Thymus (tissue), 11 donors: Measurements from ENCODE around the gene BDH1. TPM values are rescaled to one million over a fixed set of nuclear protein-coding genes. Genes with fewer than 3 reads are reported as not detected.

Experiments used
- DNase-seq, 9 donors: peaks; one replicate each; pipeline ENCODE4 v3.0.0-alpha.2; 2013; ENCODE audit warnings: low spot score in 9 of 9, low read depth in 6 of 9, missing footprints in 1 of 9
- H3K27ac ChIP-seq, 2 donors: one replicate each; pipeline ENCODE4 v1.5.1; 2013; ENCODE audit warnings: control low read depth in 1 of 2, low read depth in 1 of 2, low read length in 1 of 2, mild to moderate bottlenecking in 1 of 2, moderate library complexity in 1 of 2
- H3K27me3 ChIP-seq, 2 donors: one replicate each; pipeline ENCODE4 v1.5.1; 2013; ENCODE audit warnings: low read length in 1 of 2; ENCODE audit not compliant: control insufficient read depth in 2 of 2, insufficient read depth in 1 of 2
- H3K36me3 ChIP-seq, 2 donors: one replicate each; pipeline ENCODE4 v1.5.1; 2013; ENCODE audit warnings: low read length in 1 of 2, mild to moderate bottlenecking in 1 of 2, moderate library complexity in 1 of 2; ENCODE audit not compliant: control insufficient read depth in 2 of 2, insufficient read depth in 2 of 2
- H3K4me1 ChIP-seq, 2 donors: one replicate each; pipeline ENCODE4 v1.5.1; 2013; ENCODE audit warnings: low read length in 2 of 2; ENCODE audit not compliant: control insufficient read depth in 2 of 2, insufficient read depth in 2 of 2
- H3K4me3 ChIP-seq, 2 donors: one replicate each; pipeline ENCODE4 v1.5.1; 2013; ENCODE audit warnings: low read length in 2 of 2, control low read depth in 1 of 2, mild to moderate bottlenecking in 1 of 2
- H3K9me3 ChIP-seq, 2 donors: one replicate each; pipeline ENCODE4 v1.5.1; 2013; ENCODE audit warnings: low read length in 1 of 2, mild to moderate bottlenecking in 1 of 2; ENCODE audit not compliant: control insufficient read depth in 2 of 2, insufficient read depth in 1 of 2
- WGBS: extraction: QIAGEN DNeasy Blood & Tissue Kit; methylation state at CpG from one replicate; pipeline ENCODE4 v1.1.7; 2013; 5-methylcytosine and 5-hydroxymethylcytosine counted together
- polyA plus RNA-seq: library from polyadenylated mRNA; stranded (reverse); fragments of 200-250 nt; gene quantifications from one replicate; pipeline ENCODE4 v1.2.3, GENCODE V29; 2013
- total RNA-seq: library from RNA; stranded (reverse); fragments of 120-200 nt; gene quantifications from one replicate; pipeline ENCODE4 v1.2.4, GENCODE V29; 2013
- donor health status: healthy.

BDH1 gene
- total and polyA plus RNA-seq, 2 donors = 13.2 to 25.1 TPM

DNA sequence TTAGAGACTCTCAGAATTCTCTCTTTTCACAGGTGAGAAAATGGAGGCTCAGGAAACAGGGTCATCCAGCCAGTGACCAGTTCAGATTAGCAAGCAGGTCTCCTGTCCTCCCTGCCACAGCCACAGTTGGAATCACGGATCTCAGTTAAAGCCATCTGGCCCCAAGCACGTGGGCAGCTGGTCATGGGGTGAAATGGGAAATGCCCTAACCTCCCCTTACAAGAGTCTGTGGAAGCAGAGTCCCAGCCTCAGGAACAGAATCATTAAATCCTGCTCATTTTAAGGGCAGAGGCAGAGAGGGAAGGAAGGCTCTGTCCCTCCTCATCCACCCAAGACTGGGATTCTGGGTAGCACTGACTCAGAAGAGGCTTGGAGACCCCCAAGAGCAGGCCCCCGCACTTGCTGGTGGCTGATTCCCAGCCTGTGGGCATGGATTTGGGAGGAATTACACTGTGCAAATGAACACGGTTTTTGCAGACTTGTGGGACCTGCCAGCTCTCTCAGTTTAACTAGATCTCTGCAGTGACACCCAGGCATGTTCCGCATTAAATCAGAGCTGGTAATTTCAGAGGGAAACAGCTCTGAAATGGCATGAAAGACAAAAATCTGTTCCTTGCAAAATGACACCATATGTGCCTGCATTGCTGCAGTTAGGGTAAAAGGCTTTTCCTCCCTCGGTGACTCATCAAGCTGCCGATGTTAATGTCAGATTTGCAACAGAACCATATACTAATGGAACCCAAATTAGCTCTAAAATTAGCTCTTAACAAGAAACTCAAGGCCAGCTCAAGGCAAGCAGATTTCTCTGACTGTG, 89.0 kb downstream of the BDH1 start:
- H3K36me3 ChIP-seq = no peaks in the 10 kb centered on the region
- no peaks in the 10 kb centered on the region for H3K4me1 ChIP-seq
- DNase-seq = no peak
- WGBS = 63% methylated on average over 7 of the region's 7 CpGs
- H3K27ac ChIP-seq = no peak overlapping the region
- peaks cover 0 to 40% of the 10 kb centered on the region in 2 donors for H3K27me3 ChIP-seq
- no peak overlapping the region for H3K4me3 ChIP-seq
- H3K9me3 ChIP-seq = no peaks in the 10 kb centered on the region

DNA sequence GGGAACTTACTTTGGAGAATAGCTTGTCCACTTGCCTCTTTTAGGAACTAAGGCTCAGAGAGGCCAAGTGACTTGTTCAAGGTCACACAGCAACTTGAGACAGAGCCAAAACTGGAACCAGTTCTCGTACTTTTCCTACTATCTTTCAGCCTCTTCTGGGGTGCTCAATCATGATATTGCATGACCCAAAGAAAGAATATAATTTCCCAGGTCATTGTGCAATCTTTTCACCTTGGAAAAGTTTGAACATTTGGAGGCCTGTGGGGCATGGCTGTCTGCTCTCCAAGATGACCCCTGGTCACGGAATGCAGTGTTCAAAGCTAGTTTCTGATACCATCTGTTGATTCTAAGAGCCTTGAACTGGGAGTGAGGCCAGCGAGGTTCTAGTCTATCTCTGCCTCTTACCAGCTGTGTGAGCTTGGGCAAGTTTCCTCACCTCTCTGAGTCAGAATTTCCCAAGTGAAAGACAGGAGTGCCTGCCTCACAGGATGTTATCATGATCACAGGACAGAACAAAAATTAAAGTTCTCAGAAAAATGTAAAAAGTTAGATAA, 89.7 kb downstream of the BDH1 start:
- DNase-seq = no peak

DNA sequence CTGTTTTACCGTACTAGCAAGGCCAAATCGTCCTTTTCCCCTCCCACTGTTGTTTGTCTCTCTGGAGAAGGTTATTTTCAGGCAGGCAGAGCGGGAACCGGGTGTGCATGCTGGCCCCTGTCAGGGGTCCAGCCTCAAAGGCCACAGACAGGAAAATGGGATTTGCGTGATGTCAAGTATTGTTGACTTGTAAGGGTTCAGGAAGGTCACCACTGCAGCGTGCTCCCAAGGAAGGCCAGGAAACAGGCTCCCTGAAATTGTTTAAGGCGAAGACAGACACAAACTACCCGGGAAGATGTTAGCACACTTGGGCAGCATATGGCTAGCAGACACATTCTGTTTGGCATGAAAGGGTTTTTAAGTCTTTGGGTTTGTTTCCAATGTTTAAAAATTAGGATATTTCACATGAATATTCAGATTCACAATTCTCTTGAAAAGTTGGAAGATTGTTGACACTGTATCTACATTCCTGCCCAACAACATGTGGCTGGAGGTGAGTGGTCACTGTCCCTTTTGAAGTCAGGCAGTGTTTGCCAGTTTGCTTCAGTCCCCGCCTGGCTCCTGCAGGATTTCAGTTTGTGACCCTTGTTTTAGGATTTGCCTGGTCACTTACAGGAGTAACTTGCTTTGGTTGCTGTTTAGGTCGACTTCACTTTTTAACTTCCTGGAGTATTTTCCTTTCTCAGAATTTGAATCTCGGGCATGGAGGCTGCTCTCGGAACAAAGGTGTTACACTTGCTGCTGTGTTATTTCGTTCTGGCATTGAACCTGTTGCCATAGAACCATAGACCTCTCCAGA, 90.4 kb downstream of the BDH1 start:
- 78% methylated on average over 13 of the region's 13 CpGs for WGBS
- H3K9me3 ChIP-seq = no peaks in the 10 kb centered on the region
- DNase-seq = no peak
- no peaks in the 10 kb centered on the region for H3K4me1 ChIP-seq
- H3K36me3 ChIP-seq = no peaks in the 10 kb centered on the region
- H3K4me3 ChIP-seq = no peak overlapping the region
- peaks cover 0 to 39% of the 10 kb centered on the region in 2 donors for H3K27me3 ChIP-seq
- H3K27ac ChIP-seq = no peak overlapping the region

More for the DNA sequence above, 89.7 kb downstream of the BDH1 start:
- H3K9me3 ChIP-seq = no peaks in the 10 kb centered on the region
- peaks cover 0 to 39% of the 10 kb centered on the region in 2 donors for H3K27me3 ChIP-seq
- no peak overlapping the region for H3K4me3 ChIP-seq
- H3K27ac ChIP-seq = no peak overlapping the region
- 91% methylated on average over 3 of the region's 3 CpGs for WGBS
- no peaks in the 10 kb centered on the region for H3K4me1 ChIP-seq
- no peaks in the 10 kb centered on the region for H3K36me3 ChIP-seq

DNA sequence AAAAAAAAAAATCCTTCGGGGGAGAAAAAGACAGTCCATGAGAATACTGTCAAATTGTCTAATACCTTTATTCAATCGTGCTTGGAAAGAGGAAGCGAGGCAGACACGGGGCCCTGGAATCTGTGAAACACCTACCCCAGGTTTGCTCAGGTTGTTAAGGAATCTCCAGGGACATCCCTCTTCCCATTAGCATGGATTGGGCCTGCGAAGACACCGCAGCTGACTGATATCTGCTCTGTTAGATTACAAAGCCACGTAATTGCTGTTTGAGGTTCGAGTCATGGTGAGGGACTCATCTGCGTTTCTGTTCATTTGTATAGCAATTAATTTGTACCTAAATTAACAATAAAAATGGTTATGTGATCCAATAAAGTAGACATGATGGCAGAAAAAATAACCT, 91.0 kb downstream of the BDH1 start:
- 87% methylated on average over 9 of the region's 9 CpGs for WGBS
- no peaks in the 10 kb centered on the region for H3K4me1 ChIP-seq
- no peaks in the 10 kb centered on the region for H3K36me3 ChIP-seq
- H3K27me3 ChIP-seq = peaks cover 0 to 39% of the 10 kb centered on the region in 2 donors
- no peak for DNase-seq
- no peak overlapping the region for H3K4me3 ChIP-seq
- no peak overlapping the region for H3K27ac ChIP-seq
- peaks cover 0 to under 1% of the 10 kb centered on the region in 2 donors for H3K9me3 ChIP-seq

DNA sequence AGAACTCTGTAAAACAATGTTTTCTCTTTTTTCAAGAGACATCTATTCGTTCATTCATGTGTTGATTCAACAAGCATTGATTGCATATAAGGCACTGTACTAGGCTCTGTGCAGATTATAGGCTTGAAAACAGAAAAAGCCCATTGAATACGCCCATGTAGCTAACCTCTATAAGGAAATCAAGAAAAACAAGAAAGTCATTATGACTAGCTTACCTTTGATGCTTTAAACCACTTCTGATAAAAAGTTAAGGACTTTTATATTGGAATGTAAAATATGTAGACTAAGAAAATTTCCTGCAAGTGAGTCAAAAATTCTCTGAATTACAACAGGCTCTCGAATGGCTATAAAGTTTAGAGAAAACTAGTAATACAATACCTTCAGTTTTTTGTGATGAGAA, 92.5 kb downstream of the BDH1 start:
- H3K27ac ChIP-seq = no peak overlapping the region
- 88% methylated on average over 3 of the region's 3 CpGs for WGBS

DNA sequence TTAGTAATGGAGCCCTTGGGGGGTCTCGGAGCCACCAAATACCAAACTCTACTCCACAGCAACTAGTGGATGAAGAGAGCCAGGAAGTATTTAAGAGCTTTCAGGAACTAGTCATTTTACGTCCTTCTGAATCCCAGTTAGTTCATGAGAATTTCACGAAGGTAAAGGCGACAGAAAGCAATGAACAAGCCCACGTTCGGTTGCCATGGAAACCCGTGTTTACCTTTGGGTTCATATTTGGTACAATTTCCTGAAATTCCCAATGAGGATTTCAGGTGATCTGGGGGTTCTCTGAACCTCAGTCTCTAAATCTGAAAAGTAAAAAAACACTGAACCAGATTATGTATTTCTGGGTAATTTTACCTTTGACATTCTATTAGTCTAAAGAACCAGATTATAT, 93.0 kb downstream of the BDH1 start:
- WGBS = 87% methylated on average over 7 of the region's 7 CpGs

More for the DNA sequence above, 92.5 kb downstream of the BDH1 start:
- Histone ChIP-seq H3K4me3 (no peak overlapping the region), H3K36me3 (no peaks in the 10 kb centered on the region), H3K4me1 (no peaks in the 10 kb centered on the region), H3K27me3 (peaks cover 0 to 29% of the 10 kb centered on the region in 2 donors), H3K9me3 (peaks cover 0 to 5% of the 10 kb centered on the region in 2 donors)
- no peak for DNase-seq

DNA sequence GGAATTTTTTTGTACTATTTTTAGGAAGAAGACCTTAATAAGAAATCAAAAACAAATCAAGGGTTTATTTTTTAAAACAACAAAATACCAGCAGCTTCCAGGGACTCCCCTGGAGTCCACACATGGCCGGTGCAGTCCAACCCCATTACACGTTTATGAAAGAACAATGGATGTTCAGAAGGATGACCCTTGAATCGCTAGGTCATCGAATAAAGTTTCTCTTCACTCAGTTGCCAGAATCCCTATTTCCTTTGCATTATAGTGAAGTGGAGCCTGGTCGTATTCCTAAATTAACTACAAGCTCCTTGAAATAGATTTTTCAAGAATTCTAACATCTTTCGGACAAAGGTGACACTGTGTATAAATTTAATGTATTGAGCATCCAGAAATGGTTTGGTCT, 95.1 kb downstream of the BDH1 start:
- Histone ChIP-seq H3K36me3 (no peaks in the 10 kb centered on the region), H3K4me3 (no peak overlapping the region), H3K9me3 (peaks cover 0 to 5% of the 10 kb centered on the region in 2 donors), H3K27ac (no peak overlapping the region), H3K4me1 (peaks cover 9 to 18% of the 10 kb centered on the region in 2 donors), H3K27me3 (peaks cover 0 to 19% of the 10 kb centered on the region in 2 donors)
- DNase-seq = no peak
- 91% methylated on average over 6 of the region's 6 CpGs for WGBS

More for the DNA sequence above, 93.0 kb downstream of the BDH1 start:
- Histone ChIP-seq H3K27ac (no peak overlapping the region), H3K27me3 (peaks cover 0 to 25% of the 10 kb centered on the region in 2 donors), H3K4me3 (no peak overlapping the region), H3K36me3 (no peaks in the 10 kb centered on the region), H3K9me3 (peaks cover 0 to 5% of the 10 kb centered on the region in 2 donors), H3K4me1 (no peaks in the 10 kb centered on the region)
- DNase-seq = no peak

DNA sequence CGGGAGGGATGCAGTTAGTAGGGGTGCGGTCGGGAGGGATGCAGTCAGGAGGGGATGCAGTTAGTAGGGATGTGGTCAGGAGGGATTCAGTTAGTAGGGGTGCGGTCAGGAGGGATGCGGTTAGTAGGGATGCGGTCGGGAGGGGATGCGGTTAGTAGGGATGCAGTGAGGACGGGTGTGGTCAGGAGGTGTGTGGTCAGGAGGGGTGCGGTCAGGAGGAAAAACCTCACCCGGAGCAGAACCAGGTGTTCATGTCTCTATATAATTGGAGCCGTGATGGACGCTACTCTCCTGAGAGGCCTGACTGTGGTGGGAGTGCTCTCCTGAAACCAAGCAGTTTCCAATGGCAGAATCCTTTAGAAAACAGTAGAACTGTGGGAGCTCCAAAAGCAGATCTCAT, 95.8 kb downstream of the BDH1 start:
- no peak for DNase-seq
- WGBS = 77% methylated on average over 13 of the region's 13 CpGs

More for the DNA sequence above, 95.8 kb downstream of the BDH1 start:
- Histone ChIP-seq H3K27ac (no peak overlapping the region), H3K9me3 (peaks cover 0 to 5% of the 10 kb centered on the region in 2 donors), H3K4me1 (peaks cover 9 to 19% of the 10 kb centered on the region in 2 donors), H3K36me3 (no peaks in the 10 kb centered on the region), H3K27me3 (peaks cover 0 to 15% of the 10 kb centered on the region in 2 donors), H3K4me3 (no peak overlapping the region)
